Tongue (tissue), 2 donors: ENCODE measurements around the gene SHMT2. TPM values are rescaled to one million over a fixed set of nuclear protein-coding genes. Genes with fewer than 3 reads are reported as not detected.
A peak's percentile ranks its signal among the peaks of the same experiment; 100 is the strongest.

ENCODE experiments used
- DNase-seq: peaks from one replicate; pipeline ENCODE4 v3.0.0-alpha.2; 2015
- total RNA-seq: library from RNA; depleted of rRNA; stranded (reverse); fragments of >200 nt; gene quantifications from one replicate; pipeline ENCODE4 v1.2.3, GENCODE V29; 2014

SHMT2 gene
- total RNA-seq, 1 donor from 2014 or later: 70.1 TPM

- DNase-seq: no peak
Measured at GRCh38 chr12:57240066-57240921, 10.8 kb downstream of the SHMT2 start.

GRCh38 chr12:57240926-57241401 is 11.5 kb downstream of the SHMT2 start:
- no peak for DNase-seq

- no peak for DNase-seq
Measured at GRCh38 chr12:57241402-57242310, 12.1 kb downstream of the SHMT2 start.

DNA sequence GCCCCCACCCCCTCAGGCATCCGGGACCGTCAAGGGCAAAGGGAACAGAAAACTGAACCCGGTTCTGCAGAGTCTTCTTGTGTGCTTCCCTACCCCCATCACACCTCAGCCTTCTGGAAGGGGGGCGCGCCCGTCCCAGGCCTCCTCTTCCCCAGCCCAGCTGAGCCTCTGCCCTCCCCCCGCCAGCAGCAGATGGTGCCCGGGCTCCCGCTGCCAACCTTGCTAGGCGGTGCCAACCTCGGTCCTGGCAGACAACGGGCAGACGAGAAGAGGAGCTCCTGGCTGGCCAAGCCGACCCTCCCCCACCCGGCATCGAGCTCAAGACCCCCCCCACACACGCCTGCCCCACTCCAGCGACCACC is 12.8 kb downstream of the SHMT2 start:
- DNase-seq: peak; percentile 83

- peak; percentile 84 for DNase-seq
Measured at GRCh38 chr12:57242691-57243454, 13.4 kb downstream of the SHMT2 start.

- DNase-seq: peak; percentile 90
Measured at GRCh38 chr12:57243521-57244311, 14.2 kb downstream of the SHMT2 start.

DNA sequence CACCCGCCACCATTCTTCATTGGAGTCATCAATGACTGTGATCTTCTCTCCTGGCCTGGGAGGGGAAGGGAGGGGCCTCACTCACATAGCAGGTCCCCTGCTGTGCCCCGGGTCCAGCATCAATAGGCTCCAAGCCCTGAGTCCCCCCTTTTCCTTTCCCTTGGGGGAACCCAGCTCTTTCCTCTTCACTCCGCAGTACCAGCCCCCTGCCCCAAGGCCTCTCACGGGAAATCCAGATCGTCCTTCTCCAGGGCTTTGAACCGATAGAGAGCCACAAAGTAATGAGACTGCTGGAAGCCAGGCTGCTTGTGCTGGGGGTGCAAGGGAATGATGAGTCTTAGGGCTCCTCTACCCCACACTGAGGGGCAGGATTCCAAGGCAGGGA is 14.8 kb downstream of the SHMT2 start:
- DNase-seq: no peak

DNA sequence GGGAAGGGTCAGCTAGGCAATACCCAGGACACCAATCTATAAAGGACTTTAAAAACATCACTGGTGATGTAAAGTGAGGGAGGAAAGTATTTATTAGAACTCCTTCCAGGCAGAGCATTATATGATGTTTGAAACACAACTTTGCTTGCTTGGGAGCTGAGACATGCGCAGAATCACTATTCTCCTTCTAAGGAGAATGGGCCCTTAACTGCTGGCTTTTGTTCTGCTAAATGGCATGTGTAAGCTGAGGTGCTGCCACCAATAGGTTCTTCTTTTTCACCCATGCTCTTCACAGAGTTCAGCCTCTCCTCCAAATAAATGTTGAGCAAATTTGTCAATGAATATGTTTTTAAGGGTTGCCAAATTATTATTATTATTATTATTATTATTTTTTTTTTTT is 17.5 kb downstream of the SHMT2 start:
- DNase-seq: no peak

DNA sequence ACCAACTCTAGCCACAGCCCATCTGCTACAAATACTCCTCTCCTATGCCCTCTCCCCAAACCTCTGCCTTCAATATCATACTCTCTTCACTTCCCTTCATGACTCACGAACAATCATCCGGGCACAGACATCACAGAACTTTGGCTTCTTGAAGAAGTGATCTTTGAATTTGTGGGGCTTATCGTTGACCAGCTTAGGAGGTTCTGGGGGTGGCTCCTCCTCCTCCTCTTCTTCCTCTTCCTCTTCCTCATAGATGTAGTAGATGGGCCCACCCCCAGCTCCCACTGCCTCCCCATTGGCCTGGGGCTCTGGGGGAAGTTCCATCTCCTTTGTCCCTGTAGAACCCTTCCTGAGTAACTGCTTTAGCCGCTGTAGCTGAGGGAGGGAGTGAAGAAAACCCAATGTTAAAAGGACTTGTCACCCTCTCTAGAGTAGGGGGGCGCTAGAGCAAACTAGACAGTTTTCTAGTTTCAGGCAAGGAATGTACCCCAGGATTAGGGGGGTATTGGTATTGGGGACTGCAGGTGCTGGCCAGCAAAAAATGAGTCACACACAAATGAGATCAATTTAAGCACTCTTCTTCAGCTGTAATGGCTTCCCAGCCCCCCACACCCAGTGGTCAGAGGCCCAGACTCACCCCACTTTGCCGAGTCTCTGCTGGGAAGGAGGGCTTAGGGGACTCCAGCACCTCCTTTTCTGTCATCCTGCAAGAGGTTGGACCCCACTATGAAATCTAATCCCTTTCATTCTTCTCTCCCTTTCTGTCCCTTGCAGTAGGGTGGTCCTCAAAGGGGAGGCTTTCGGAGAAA is 19.6 kb downstream of the SHMT2 start:
- no peak for DNase-seq

GRCh38 chr12:57250541-57250940 is 21.0 kb downstream of the SHMT2 start:
- DNase-seq: peak; percentile 65

DNA sequence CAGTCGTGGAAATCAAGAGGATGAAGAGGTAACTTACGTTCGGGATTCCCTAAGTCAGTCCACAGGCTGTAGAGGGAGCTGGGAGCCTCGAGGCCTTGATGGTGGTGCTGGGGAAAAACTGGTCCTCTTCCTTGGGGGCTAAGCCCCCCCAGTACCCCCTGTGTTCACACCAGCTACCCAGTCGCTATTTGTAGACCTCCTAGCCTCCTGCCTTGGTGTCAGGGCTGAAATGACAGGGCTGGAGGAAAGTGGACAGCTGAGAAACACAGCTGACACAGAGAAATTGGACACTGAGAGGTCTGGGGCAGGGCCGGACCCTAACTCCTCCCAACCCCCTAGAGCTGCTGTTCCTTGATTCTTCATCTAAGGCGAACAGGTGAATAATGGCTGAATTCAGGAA is 21.4 kb downstream of the SHMT2 start, which contains the start of gene STAC3:
Gene STAC3 (minus strand): TSS at position 232 of the 400 bp plus-strand sequence. CDS start 1,551 bp downstream, outside the sequence.
- peak; percentile 89 for DNase-seq

DNA sequence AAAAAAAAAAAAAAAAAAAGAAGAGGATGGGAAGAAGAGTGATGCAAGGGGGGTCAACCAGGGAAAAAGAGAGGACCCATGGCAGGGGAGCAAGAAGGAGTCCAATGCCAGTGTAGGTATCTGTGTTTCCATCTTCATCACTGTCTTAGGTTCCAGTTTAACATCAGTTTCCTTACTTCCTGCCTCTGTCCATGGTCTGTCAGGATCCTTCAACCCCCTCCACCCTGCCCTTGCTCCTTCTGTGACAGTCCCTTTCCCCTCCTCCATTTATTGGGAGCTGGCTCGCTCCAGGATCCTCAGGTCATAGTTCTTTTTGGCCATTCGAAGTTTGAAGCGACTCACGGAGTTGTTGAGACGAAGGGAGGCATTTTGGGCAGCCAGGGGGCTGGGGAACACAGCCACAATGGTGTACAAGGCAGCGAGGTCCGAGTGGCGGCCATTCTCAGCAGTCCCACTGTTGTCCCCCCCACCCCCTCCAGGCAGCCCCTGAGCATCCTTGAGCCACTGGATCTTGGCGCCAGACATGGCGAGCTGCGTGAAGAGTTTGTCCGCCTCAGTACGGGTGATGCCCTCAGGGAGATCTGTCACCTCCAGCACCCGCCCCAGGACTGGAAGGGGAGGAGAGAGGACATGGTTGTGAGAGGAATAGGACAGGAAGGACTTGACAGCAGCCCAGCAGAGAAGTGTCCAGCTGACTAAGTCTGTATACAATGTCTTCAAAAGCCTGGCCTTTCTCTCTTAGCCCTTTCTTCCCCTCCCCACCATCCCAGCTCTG is 25.2 kb downstream of the SHMT2 start:
- no peak for DNase-seq

- no peak for DNase-seq
Measured at GRCh38 chr12:57255916-57256315, 26.4 kb downstream of the SHMT2 start.

GRCh38 chr12:57258977-57259970 is 29.8 kb downstream of the SHMT2 start:
- no peak for DNase-seq

DNA sequence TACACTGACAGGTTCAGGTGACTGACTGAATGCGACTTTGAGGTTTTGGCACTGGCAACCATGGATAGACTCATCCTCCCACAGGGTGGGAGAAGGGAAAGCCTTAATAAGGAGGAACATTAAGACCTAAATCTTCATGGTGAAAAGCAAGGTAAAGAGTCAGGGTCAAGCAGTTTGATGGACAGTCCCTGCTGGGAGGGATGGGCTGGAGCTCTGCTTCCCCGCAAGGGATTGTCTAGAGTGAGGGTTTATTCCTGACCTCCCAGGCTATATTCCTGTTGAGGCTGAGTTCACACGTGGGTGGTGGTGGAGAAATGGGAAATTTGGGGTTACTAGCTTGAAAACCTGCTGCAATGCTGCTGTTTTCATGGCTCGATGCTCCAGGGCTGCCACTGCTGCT is 30.9 kb downstream of the SHMT2 start:
- no peak for DNase-seq

GRCh38 chr12:57261428-57261865 is 31.9 kb downstream of the SHMT2 start:
- peak; percentile 79 for DNase-seq

GRCh38 chr12:57262126-57262822 is 32.8 kb downstream of the SHMT2 start:
- DNase-seq: no peak

GRCh38 chr12:57263096-57263495 is 33.6 kb downstream of the SHMT2 start:
- no peak for DNase-seq
